Stimulated activated naive CD8-positive, alpha-beta T cell treated with anti-CD3 and anti-CD28 coated beads, Interleukin-15, Interleukin-2, amounts not matched to agents 100 ng/mL and 50 ng/mL, for 24 hours (primary cell): Measurements from ENCODE around the gene KDM4B.

Experiments
- H3K27ac Mint-ChIP-seq: one replicate; pipeline ENCODE4 v1.8.0; 2021; ENCODE audit warnings: mild to moderate bottlenecking, mixed read lengths
- H3K27me3 Mint-ChIP-seq: one replicate; pipeline ENCODE4 v1.8.0; 2021; ENCODE audit warnings: mixed read lengths
- H3K36me3 Mint-ChIP-seq: one replicate; pipeline ENCODE4 v1.8.0; 2021; ENCODE audit warnings: low read depth, mixed read lengths
- H3K4me1 Mint-ChIP-seq: one replicate; pipeline ENCODE4 v1.8.0; 2021; ENCODE audit warnings: low read depth, mixed read lengths
- H3K4me3 Mint-ChIP-seq: one replicate; pipeline ENCODE4 v1.8.0; 2021; ENCODE audit warnings: mild to moderate bottlenecking, mixed read lengths
- H3K9me3 Mint-ChIP-seq: one replicate; pipeline ENCODE4 v1.8.0; 2021; ENCODE audit warnings: mixed read lengths

Gene KDM4B

GRCh38 chr19:5103061-5103701 is 134.3 kb downstream of the KDM4B start:
- Mint-ChIP-seq H3K4me1 (no peaks in the 10 kb centered on the region), H3K4me3 (no peak overlapping the region), H3K9me3 (peaks cover 9% of the 10 kb centered on the region), H3K36me3 (peaks cover 29% of the 10 kb centered on the region), H3K27me3 (no peaks in the 10 kb centered on the region), H3K27ac (no peak overlapping the region)

GRCh38 chr19:5103812-5104410 is 135.0 kb downstream of the KDM4B start:
- H3K36me3 Mint-ChIP-seq = peaks cover 24% of the 10 kb centered on the region
- H3K4me3 Mint-ChIP-seq = no peak overlapping the region
- H3K4me1 Mint-ChIP-seq = no peaks in the 10 kb centered on the region
- peaks cover 8% of the 10 kb centered on the region for H3K9me3 Mint-ChIP-seq
- no peak overlapping the region for H3K27ac Mint-ChIP-seq
- no peaks in the 10 kb centered on the region for H3K27me3 Mint-ChIP-seq

DNA sequence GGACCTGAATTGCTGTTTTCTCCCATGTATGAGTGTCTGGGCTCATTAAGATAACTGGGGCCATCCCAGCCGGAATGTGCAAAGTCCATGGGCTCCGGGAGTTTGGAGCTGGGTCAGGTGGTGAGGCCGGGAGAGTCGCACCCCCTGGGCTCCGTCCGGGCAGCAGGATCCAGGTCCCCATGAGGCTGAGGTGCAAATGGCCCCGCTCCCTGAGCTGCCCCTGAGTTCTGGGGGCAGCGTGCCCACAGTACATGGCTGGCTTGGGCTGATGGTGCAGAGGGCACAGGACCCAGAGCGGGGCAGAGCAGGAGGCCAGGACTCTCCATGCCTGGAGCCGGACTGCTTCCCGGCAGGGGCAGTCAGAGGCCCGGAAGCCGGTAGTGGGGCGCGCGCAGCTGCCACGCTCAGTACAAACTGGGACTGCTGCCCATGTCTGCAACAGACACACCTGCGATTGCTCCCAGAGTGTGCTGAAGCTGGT is 136.0 kb downstream of the KDM4B start:
- Mint-ChIP-seq H3K4me3 (no peak overlapping the region), H3K9me3 (peaks cover 5% of the 10 kb centered on the region), H3K36me3 (peaks cover 14% of the 10 kb centered on the region), H3K4me1 (no peaks in the 10 kb centered on the region), H3K27ac (no peak overlapping the region), H3K27me3 (no peaks in the 10 kb centered on the region)

GRCh38 chr19:5106191-5106726 is 137.3 kb downstream of the KDM4B start:
- Mint-ChIP-seq H3K36me3 (peaks cover under 1% of the 10 kb centered on the region), H3K4me3 (no peak overlapping the region), H3K9me3 (no peaks in the 10 kb centered on the region), H3K27ac (no peak overlapping the region), H3K27me3 (no peaks in the 10 kb centered on the region), H3K4me1 (no peaks in the 10 kb centered on the region)

DNA sequence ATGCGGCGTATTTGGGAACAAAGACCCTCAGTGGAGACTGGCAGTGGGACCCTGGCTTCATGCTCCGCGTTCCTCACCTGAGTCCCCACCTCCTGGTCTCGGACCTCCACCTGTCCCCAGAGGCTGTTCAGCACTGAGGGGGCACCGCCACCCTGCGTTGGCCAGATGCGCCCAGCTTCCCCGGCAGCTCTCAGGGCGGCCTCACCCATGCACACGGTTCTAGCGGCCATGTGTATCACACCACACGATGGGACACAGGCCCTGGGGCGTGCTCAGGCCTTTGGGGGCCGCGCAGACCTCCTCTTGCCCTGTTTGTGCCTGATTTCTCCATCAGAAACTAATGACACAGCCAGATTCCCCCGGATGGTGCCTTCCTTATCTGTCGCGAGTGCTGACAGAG is 138.1 kb downstream of the KDM4B start:
- Mint-ChIP-seq H3K9me3 (no peaks in the 10 kb centered on the region), H3K27me3 (no peaks in the 10 kb centered on the region), H3K4me3 (no peak overlapping the region), H3K4me1 (no peaks in the 10 kb centered on the region), H3K27ac (no peak overlapping the region), H3K36me3 (peaks cover 6% of the 10 kb centered on the region)

- H3K9me3 Mint-ChIP-seq = no peaks in the 10 kb centered on the region
- no peaks in the 10 kb centered on the region for H3K27me3 Mint-ChIP-seq
- no peaks in the 10 kb centered on the region for H3K4me1 Mint-ChIP-seq
- H3K4me3 Mint-ChIP-seq = no peak overlapping the region
- H3K36me3 Mint-ChIP-seq = peaks cover 12% of the 10 kb centered on the region
- no peak overlapping the region for H3K27ac Mint-ChIP-seq
Observed at GRCh38 chr19:5107432-5108122, 138.7 kb downstream of the KDM4B start.

DNA sequence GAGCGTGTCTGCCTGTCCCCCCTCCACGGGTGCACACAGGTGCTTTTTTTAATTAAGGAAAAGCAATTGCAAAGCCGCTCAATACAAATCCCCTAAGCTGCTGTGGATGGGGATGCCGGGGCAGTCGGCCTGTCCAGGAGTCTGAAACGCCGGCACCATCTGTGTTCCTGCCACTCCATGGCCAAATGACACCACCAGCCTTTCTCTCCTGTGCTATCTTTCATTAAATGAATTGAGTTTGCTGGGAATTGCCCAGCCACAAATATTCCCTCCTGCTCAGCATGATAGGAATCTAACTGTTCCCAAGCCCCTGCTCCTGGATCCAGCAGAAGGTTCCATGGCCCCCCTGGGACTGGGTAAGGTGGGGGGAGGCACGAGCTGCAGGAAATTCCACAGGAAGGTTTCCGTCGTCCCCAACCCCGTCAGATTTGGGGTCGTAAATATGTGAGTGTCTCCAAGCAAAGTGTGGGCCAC is 139.2 kb downstream of the KDM4B start:
- H3K27me3 Mint-ChIP-seq = no peaks in the 10 kb centered on the region
- no peaks in the 10 kb centered on the region for H3K4me1 Mint-ChIP-seq
- no peaks in the 10 kb centered on the region for H3K9me3 Mint-ChIP-seq
- peaks cover 14% of the 10 kb centered on the region for H3K36me3 Mint-ChIP-seq
- no peak overlapping the region for H3K27ac Mint-ChIP-seq
- no peak overlapping the region for H3K4me3 Mint-ChIP-seq

DNA sequence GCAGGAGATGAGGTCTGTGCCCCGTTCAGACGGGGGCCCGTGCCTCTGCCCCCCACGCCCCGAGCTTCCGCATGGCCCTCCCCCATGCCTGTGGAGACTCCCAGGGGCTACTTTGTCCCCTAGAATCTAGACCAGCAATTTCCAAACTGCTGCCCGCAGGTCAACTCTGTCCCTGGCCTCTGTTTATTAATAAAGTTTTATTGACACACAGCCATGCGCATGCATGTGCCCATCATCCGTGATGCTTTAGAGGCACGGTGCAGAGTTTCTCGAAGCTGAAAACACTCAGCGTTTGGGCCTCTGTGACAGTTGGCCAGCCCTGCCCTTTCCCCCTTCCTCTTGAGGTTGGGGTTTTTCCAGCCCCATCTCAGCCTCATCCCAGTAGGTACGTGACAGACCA is 140.0 kb downstream of the KDM4B start:
- no peaks in the 10 kb centered on the region for H3K9me3 Mint-ChIP-seq
- no peaks in the 10 kb centered on the region for H3K27me3 Mint-ChIP-seq
- no peak overlapping the region for H3K4me3 Mint-ChIP-seq
- H3K27ac Mint-ChIP-seq = no peak overlapping the region
- H3K36me3 Mint-ChIP-seq = peaks cover 14% of the 10 kb centered on the region
- H3K4me1 Mint-ChIP-seq = no peaks in the 10 kb centered on the region

DNA sequence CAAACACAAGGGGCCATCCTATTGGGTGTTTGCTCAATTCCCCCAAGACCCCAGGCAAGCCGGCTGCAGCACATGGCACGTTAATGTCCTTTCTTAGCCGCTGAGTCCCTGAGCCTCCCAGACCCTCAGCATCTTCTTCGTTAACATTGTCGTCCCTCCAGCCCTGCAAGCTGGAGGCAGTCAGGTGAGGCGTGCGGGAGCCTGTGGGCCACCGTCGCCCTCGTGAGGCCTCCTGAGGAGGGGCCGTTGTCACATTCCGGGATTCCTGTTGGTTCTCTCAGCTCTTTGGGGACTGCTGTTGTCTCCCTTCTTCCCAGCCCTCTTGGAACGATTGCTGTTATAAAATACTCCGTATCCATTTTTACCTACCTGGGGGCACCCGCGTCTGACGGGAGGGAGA is 140.6 kb downstream of the KDM4B start:
- no peak overlapping the region for H3K27ac Mint-ChIP-seq

GRCh38 chr19:5110546-5110945 is 141.6 kb downstream of the KDM4B start:
- H3K4me1 Mint-ChIP-seq = no peaks in the 10 kb centered on the region
- H3K27ac Mint-ChIP-seq = no peak overlapping the region
- H3K9me3 Mint-ChIP-seq = peaks cover 1% of the 10 kb centered on the region
- no peak overlapping the region for H3K4me3 Mint-ChIP-seq
- H3K36me3 Mint-ChIP-seq = peaks cover 15% of the 10 kb centered on the region
- no peaks in the 10 kb centered on the region for H3K27me3 Mint-ChIP-seq

More for the DNA sequence above, 140.6 kb downstream of the KDM4B start:
- Mint-ChIP-seq H3K9me3 (no peaks in the 10 kb centered on the region), H3K4me1 (no peaks in the 10 kb centered on the region), H3K27me3 (no peaks in the 10 kb centered on the region), H3K4me3 (no peak overlapping the region), H3K36me3 (peaks cover 14% of the 10 kb centered on the region)

- Mint-ChIP-seq H3K36me3 (peaks cover 19% of the 10 kb centered on the region), H3K27ac (no peak overlapping the region), H3K4me1 (no peaks in the 10 kb centered on the region), H3K9me3 (peaks cover 4% of the 10 kb centered on the region), H3K4me3 (no peak overlapping the region), H3K27me3 (no peaks in the 10 kb centered on the region)
Observed at GRCh38 chr19:5111051-5111450, 142.1 kb downstream of the KDM4B start.

DNA sequence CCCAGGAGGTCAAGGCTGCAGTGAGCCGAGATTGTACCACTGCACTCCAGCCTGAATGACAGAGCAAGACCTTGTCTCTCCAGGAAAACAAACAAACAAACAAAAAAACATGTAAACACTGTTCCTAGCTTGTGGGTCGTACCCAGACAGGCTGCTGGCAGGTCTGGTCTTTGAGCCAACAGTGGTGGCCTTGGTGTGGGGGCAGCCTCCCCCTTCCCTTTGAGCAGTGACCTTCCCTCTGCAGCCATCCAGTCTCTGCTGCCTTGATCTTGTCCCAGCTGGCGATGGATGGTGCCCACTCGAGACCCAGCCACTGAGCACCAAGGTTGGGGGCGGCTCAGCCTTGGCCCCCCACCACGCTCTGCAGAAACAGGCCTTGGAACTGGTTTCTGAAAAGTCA is 143.3 kb downstream of the KDM4B start:
- H3K27me3 Mint-ChIP-seq = no peaks in the 10 kb centered on the region
- no peak overlapping the region for H3K4me3 Mint-ChIP-seq
- H3K27ac Mint-ChIP-seq = no peak overlapping the region
- H3K9me3 Mint-ChIP-seq = peaks cover 4% of the 10 kb centered on the region
- H3K4me1 Mint-ChIP-seq = no peaks in the 10 kb centered on the region
- peaks cover 26% of the 10 kb centered on the region for H3K36me3 Mint-ChIP-seq

- H3K9me3 Mint-ChIP-seq = peaks cover 4% of the 10 kb centered on the region
Observed at GRCh38 chr19:5112681-5113575, 144.0 kb downstream of the KDM4B start.

More at GRCh38 chr19:5112681-5113575, 144.0 kb downstream of the KDM4B start:
- Mint-ChIP-seq H3K36me3 (peaks cover 26% of the 10 kb centered on the region), H3K27ac (no peak overlapping the region), H3K4me1 (no peaks in the 10 kb centered on the region), H3K4me3 (no peak overlapping the region), H3K27me3 (no peaks in the 10 kb centered on the region)
